OCI-LY7 (cell line): ENCODE results near the gene MYO18A.

Experiments used
- CTCF ChIP-seq: fragments of 200-600 bp; sonication (generic); conservative IDR thresholded peaks from 2 replicates; pipeline ENCODE4 v1.5.1; 2014; ENCODE audit warnings: mild to moderate bottlenecking, antibody characterized with exemption, low read length, moderate library complexity, mixed read lengths
- EZH2phosphoT487 ChIP-seq: fragments of 200-600 bp; sonication (generic); IDR thresholded peaks from 2 replicates; pipeline ENCODE4 v1.6.1; 2018; ENCODE audit warnings: low read depth, borderline replicate concordance, mild to moderate bottlenecking, mixed run types, antibody characterized with exemption, low read length, moderate library complexity, mixed read lengths

DNA sequence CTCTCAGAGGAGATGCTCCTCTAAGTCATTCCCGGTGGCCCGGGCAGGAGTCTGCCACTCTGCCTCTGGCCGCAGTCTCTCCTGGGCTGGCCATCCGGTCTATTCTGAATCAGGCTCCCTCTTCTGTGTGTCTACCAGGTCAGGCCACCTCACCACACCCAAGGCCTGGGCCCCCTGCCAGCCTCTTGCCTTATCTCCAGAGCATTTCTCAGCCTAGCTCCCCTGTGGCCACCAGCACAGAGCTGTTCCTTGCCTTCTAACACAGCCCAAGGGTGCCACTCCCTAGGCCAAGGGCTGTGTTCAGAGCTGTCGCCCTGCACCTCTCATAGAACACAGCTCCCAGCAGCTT is 55.3 kb downstream of the MYO18A start:
- TF ChIP-seq CTCF (no peak), EZH2phosphoT487 (no peak)
